HG03342 (cell line): ENCODE data around the gene MYO3B.
"Not testable (repeated sequence)": the region's sequence is repeated elsewhere in the genome, so short reads cannot be mapped to it uniquely, and the experiment has no call there.

ENCODE experiments used
- ATAC-seq: cut with Tn5 transposase; IDR thresholded peaks from one replicate; pipeline ENCODE4 v1.9.1; 2021; ENCODE audit warnings: mild to moderate bottlenecking, moderate library complexity; ENCODE audit not compliant: unreplicated experiment

Gene MYO3B

DNA sequence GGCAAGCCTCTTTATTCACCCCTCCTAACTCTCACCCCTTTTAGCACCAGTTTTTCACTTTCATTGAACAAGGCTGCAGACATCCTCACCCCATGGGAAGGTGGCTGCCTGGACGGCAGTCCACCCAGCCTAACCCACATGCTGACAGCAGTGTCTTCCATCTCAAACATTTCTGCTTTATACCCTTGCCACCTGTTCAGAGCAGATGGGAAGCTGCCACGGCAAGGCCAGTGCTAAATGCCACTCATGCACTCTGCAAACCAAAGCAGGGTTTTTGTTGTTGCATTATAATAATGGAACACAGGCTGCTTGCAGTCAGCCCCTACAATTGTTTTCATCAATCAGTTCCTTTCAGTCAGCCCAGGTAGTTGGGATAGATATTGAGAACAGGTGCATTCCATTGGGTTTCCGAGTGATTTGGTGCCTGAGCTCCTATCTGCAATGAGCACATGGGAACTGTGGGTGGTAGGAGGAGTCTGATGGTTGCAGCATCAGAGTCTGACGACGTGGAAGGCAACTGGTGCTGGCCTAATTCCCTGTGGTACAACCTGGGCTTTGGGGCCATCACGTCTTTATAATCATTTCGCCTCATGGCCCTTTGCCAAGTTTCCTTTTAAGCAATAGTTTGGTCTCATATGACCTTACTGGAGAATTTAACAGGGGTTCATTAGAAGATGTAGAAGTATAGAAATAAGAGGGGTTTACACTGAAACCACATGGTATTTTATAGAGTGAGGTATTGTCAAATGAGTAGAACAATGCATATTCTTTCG is 284.7 kb downstream of the MYO3B start:
- ATAC-seq: no peak

- no peak for ATAC-seq
Observed at GRCh38 chr2:170463206-170463537, 285.2 kb downstream of the MYO3B start.

GRCh38 chr2:170464268-170464667 is 286.3 kb downstream of the MYO3B start:
- ATAC-seq: no peak

DNA sequence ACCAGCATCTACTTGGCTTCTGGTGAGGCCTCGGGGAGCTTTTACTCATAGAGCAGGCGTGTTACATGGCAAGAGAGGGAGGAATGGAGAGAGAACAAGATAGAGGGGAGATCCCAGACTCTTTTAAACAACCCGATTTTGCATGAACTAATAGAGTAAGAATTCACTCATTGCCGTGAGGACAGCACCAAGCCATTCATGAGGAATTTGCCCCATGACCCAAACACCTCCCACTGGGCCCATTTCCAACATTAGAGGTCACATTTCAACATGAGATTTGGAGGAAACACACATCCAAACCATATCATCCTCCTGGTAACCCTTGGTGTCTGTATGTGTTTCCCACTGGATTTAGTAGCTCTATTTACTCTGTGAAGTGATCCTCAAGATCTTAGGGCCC is 287.3 kb downstream of the MYO3B start:
- ATAC-seq: no peak

DNA sequence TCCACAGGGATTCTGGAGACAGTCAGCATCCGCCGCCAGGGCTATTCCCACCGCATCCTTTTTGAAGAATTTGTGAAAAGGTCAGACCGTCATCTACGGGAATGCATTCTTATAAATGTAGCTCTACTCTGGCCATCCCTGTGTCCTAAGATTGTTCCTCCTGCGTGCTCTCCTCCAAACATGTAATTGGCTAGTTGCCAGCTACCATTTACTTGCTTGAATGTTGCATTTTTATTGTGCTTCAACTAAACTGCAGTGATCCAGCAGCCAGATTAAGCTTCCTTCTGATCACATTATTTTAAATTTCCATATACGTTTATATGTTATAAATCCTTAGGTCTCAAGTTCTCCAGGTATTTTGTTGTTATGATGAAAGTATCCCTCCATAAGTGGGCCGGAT is 288.7 kb downstream of the MYO3B start:
- ATAC-seq: no peak

GRCh38 chr2:170467568-170468422 is 289.8 kb downstream of the MYO3B start:
- ATAC-seq: no peak

GRCh38 chr2:170468557-170468956 is 290.6 kb downstream of the MYO3B start:
- no peak for ATAC-seq

DNA sequence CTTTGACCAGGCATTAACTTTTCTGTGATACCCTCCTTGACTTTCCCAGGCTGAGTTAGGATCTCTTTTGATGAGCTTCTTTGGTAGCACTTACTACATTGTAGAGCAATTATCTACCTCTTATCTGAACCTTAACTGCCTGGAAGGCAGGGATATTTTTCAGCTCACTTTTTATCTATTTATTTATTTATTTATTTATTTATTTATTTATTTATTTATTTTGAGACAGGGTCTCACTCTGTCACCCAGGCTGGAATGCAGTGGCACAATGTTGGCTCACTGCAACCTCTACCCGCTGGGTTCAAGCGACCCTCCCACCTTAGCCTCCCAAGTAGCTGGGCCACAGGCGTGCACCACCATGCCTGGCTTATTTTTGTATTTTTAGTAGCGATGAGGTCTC is 294.6 kb downstream of the MYO3B start:
- not testable (repeated sequence) for ATAC-seq

DNA sequence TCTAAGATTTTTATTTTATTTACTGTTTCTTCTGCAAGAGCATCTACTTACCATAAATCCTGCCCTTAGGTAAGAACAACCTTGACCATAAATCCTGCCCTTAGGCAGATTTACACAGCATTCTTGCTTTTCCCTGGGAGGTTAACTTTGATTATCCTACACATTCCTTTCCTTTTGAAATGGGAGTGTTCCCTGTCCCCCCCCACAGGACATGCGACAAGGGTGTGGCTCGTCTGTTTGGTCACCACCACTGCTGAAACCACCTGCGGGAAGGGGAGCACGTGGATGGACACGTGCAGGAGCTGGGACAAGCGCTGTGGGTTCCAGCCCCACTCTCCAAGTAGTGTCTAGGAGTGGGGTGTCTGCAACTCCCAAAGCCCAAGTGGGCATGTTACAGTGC is 297.9 kb downstream of the MYO3B start:
- ATAC-seq: no peak

DNA sequence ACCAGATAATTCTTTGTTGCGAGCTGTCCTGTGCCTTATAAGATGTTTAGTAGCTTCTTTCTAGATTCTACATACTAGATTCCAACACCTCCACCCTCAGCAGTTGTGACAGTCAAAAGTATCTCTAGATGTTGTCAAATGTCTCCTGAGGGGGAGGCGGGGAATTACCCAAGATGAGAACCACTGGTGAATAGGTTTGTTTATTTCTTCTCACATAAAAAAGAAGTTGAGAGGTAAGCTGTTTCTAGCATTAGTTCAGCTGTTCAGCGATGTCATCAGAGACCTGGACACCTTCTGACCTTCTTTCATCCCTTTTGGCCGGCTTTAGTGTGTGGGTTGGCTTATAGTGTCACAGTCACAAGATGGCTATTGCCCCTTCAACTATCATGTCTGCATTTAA is 299.7 kb downstream of the MYO3B start:
- no peak for ATAC-seq

- ATAC-seq: no peak
Observed at GRCh38 chr2:170481201-170481600, 303.3 kb downstream of the MYO3B start.

- no peak for ATAC-seq
Observed at GRCh38 chr2:170484552-170484951, 306.6 kb downstream of the MYO3B start.

DNA sequence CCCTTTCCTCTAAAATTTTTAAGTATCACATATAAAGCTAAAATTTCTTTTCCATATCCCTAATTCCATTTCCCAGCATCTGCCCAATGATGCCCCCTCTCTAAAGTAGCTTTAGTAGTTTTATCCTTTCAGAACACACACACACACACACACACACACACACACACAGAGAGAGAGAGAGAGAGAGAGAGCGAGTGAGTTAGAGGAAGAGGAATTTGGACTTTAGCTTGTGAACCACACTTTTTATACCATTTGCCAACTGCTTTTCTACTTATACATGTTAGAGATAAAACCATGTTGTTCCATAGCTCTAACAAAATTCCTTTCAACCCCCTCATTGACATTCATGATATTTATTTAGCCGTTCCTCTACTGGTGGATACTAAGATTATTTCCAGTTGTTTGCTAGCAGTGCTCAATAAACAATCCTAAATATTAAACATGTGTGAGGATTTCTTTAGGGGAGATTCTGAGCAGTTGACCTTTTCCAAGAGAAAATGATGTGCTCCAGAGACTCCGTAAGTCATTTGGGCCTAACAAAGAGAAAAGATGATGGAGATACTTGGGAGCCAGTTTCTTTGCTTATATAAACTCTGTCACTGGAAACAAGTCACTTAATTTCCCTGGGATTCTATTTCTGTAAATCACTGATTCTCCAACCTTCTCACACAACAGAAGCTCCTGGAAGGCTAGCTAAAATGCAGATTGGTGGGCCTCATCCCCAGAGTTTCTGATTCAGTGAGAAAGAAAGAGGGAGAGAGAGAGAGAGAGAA is 307.5 kb downstream of the MYO3B start:
- no peak for ATAC-seq

DNA sequence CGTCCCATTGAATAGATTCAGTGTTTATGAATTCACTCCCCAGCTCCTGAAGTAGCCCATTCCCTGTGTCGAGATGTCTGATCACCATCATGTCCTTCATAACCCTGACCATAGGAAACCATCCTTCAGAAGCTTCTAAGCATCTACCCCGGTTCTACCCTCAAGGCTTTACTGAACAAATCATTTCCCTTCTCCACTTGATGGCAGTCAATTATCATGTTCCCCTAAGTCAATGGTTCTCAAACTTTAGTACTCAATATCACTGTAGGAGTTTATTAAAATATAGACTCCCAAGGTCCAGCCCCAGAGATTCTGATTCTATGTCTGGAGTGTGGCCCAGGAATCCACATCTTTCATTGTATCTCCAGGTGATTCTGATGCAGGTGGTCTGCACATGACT is 308.8 kb downstream of the MYO3B start:
- ATAC-seq: no peak

GRCh38 chr2:170488807-170489206 is 310.9 kb downstream of the MYO3B start:
- no peak for ATAC-seq

- no peak for ATAC-seq
Observed at GRCh38 chr2:170492010-170492409, 314.1 kb downstream of the MYO3B start.

GRCh38 chr2:170493426-170494097 is 315.6 kb downstream of the MYO3B start:
- ATAC-seq: no peak

GRCh38 chr2:170495896-170496295 is 317.9 kb downstream of the MYO3B start:
- ATAC-seq: no peak

- ATAC-seq: no peak
Observed at GRCh38 chr2:170498619-170499018, 320.7 kb downstream of the MYO3B start.

DNA sequence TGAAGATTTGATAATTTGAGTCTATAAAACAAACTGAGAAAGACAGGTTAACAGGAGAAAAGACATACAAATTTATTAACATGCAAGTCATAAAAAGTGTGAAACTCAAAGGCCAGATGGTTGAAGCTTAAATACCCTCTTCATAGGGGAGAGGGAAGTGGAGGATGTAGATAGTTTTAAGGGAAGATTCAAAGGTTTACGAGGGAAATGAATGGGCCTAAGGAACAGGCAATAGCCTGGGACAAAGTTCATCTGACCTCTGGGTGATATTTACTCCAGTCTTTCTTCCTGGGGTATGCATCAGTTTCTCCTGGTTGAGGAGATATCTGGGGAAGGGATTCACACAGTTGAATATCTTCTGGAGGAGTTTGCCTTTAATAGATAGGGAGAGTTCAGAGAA is 322.2 kb downstream of the MYO3B start:
- no peak for ATAC-seq

DNA sequence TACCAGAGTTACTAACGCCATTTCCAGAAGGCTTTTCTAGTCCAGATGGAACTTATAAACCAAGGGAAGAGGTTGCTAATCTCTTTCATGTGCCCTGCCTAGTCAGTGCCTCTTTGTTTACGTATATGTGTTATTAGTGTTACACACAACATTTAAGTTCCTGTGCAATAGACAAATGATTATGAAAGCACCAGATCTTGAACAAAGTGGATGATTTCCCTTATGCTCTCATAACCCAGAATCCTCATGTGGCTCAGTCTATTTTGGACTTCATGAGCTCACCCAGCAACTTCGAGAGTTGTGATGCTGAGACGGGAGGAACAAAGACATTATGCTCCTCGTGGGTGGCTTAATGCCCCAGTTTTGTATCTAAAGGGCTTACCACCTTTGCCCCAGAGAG is 322.8 kb downstream of the MYO3B start:
- no peak for ATAC-seq
